ENCODE data around the gene LRTM2.

The LRTM2 gene

GRCh38 chr12:1820191-1820895 is at the start of gene LRTM2:
Gene LRTM2, plus strand, starts transcription at chr12:1820565. Its CDS starts 7,584 bp downstream, at chr12:1828149.
- no peaks in the 10 kb centered on the region for H3K36me3 ChIP-seq (ENCODE audit: control insufficient read depth in 2 of 2, insufficient read depth in 1 of 2, low read length in 2 of 2)
- CTCF ChIA-PET, result no interaction called here
- POLR2A ChIA-PET, result no interaction called here
- no peak within 1 kb of the TSS for H3K27ac ChIP-seq (ENCODE audit: extremely low read depth, low read depth, low read length)
- H3K4me1 ChIP-seq (ENCODE audit: control insufficient read depth, insufficient read depth, low read length), result no peaks in the 10 kb centered on the region
- no peak within 1 kb of the TSS for H3K4me3 ChIP-seq (ENCODE audit: low read depth, low read length)
- no peaks in the 10 kb centered on the region for H3K9me3 ChIP-seq (ENCODE audit: control insufficient read depth, insufficient read depth, low read depth, low read length)
- no peak for TF ChIP-seq ZNF521 (tag by site-specific recombination; IDR thresholded peaks at IDR 0.05)
- no peak for TF ChIP-seq RBAK (tag by site-specific recombination; IDR thresholded peaks at IDR 0.05)
- TF ChIP-seq ZNF366 (tag by site-specific recombination; conservative IDR thresholded peaks at IDR 0.05), result peak; percentile 34; the same call in 1 of the 2 replicates

GRCh38 chr12:1773937-1774655 is 46.3 kb upstream of the LRTM2 start:
- ChIA-PET POLR2A (no interaction called here), CTCF (interaction anchor here (1.3 kb wide), 1 partner anchor 17 kb away, joined by 7 read pairs; no protein-coding TSS in a partner anchor)
- Histone ChIP-seq H3K9me3 (ENCODE audit: control insufficient read depth, insufficient read depth, low read depth, low read length) (no peaks in the 10 kb centered on the region), H3K36me3 (ENCODE audit: control insufficient read depth in 2 of 2, insufficient read depth in 1 of 2, low read length in 2 of 2) (peaks cover 0 to 8% of the 10 kb centered on the region in 2 experiments; a peak in 2 of 3 replicates), H3K4me3 (ENCODE audit: low read depth, low read length) (no peak overlapping the region), H3K27ac (ENCODE audit: extremely low read depth, low read depth, low read length) (no peak overlapping the region), H3K4me1 (ENCODE audit: control insufficient read depth, insufficient read depth, low read length) (peaks cover 7% of the 10 kb centered on the region; the same call in 1 of the 2 replicates)
- TF ChIP-seq, protein P1, sequence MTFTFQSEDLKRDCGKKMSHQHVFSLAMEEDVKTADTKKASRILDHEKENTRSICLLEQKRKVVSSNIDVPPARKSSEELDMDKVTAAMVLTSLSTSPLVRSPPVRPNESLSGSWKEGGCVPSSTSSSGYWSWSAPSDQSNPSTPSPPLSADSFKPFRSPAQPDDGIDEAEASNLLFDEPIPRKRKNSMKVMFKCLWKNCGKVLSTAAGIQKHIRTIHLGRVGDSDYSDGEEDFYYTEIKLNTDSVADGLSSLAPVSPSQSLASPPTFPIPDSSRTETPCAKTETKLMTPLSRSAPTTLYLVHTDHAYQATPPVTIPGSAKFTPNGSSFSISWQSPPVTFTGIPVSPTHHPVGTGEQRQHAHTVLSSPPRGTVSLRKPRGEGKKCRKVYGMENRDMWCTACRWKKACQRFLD (tag by site-specific recombination; IDR thresholded peaks at IDR 0.05), result no peak
- TF ChIP-seq TSHZ1 (tag by site-specific recombination; IDR thresholded peaks at IDR 0.05; ENCODE audit: borderline replicate concordance), result no peak
- no peak for TF ChIP-seq ZNF549 (tag by site-specific recombination; IDR thresholded peaks at IDR 0.05)
- TF ChIP-seq KLF16 (tag by site-specific recombination; IDR thresholded peaks at IDR 0.05), result no peak
- no peak for TF ChIP-seq SP7 (tag by site-specific recombination; IDR thresholded peaks at IDR 0.05)
- TF ChIP-seq GLIS2 (tag by site-specific recombination; IDR thresholded peaks at IDR 0.05), result no peak
- TF ChIP-seq ZNF654 (tag by site-specific recombination; IDR thresholded peaks at IDR 0.05; ENCODE audit: low read depth), result no peak
- no peak for TF ChIP-seq KLF1 (tag by site-specific recombination; IDR thresholded peaks at IDR 0.05)
- no peak for TF ChIP-seq ZFP41 (tag by site-specific recombination; IDR thresholded peaks at IDR 0.05; ENCODE audit: borderline replicate concordance)
- no peak for TF ChIP-seq ZNF658 (tag by site-specific recombination; IDR thresholded peaks at IDR 0.05)
- no peak for TF ChIP-seq ZNF677 (tag by site-specific recombination; IDR thresholded peaks at IDR 0.05)
